Spleen (tissue), 7 donors: ENCODE data around the gene TMEM212.

Experiments used
- POLR2A ChIP-seq, 3 donors: fragments of 450-650 bp; IDR thresholded peaks; one replicate each; pipeline ENCODE4 v1.5.1; 2017; ENCODE audit warnings: antibody characterized with exemption in 3 of 3, mild to moderate bottlenecking in 1 of 3
- POLR2AphosphoS5 ChIP-seq, 3 donors: sonication (generic); formaldehyde crosslinking; IDR thresholded peaks; one replicate each; pipeline ENCODE4 v1.5.1; 2017; ENCODE audit warnings: antibody characterized with exemption in 3 of 3
- TF ChIP-seq, protein P1 (sequence below), 11 experiments: fragments of 200-600 bp in 7 of 11; fragments of 450-650 bp in 4 of 11; sonication (generic) in 4 of 11; IDR thresholded peaks in 8 of 11; conservative IDR thresholded peaks in 3 of 11; 1 replicate in 7 of 11; 2 replicates in 4 of 11; pipeline versions ENCODE4 v1.4.0 to v1.8.0; 2016 to 2021; ENCODE audit warnings: antibody characterized with exemption in 11 of 11, inconsistent platforms in 4 of 11, mild to moderate bottlenecking in 1 of 11
- donor health status: DM: no; HTN: no; CAD: no; lungs with moderate emphysema.
- donor health status: DM: no; HTN: no; CAD: no.
- donor health status: DM: no; HTN: no; CAD: no.

DNA sequence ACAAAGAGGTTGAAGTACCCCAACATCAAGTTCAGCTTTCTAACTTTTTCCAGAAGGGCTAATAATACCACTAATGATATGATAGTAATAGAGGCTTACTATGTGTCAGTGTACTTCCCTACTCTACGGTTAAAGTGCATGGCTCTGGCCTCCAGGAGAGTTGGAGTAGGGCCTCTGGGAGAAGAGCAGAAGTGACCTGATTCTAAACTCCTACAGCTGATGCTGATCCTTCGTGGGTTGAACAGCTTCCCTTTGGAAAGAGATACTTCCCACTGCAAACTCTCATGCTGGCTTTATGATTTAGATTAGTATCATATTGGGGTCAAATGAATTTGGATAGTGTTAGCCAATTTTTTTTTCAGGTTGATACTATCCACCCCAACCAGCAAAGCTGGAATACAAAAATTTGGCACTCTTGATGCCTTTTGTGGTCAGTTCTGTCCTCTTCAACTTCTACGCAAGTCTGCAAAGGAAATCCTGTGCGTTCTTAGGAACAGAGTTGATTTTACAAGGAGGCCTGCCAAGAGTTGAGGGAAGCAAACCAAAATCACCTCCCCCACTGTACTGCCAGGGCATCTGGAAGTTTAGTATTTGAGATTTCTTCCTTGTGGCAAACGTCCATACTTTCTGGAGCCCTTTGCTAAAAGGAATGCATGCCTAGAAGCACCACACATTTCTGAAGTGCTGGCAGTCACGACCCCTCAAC is 17.8 kb downstream of the TMEM212 start:
- TF ChIP-seq, protein P1, sequence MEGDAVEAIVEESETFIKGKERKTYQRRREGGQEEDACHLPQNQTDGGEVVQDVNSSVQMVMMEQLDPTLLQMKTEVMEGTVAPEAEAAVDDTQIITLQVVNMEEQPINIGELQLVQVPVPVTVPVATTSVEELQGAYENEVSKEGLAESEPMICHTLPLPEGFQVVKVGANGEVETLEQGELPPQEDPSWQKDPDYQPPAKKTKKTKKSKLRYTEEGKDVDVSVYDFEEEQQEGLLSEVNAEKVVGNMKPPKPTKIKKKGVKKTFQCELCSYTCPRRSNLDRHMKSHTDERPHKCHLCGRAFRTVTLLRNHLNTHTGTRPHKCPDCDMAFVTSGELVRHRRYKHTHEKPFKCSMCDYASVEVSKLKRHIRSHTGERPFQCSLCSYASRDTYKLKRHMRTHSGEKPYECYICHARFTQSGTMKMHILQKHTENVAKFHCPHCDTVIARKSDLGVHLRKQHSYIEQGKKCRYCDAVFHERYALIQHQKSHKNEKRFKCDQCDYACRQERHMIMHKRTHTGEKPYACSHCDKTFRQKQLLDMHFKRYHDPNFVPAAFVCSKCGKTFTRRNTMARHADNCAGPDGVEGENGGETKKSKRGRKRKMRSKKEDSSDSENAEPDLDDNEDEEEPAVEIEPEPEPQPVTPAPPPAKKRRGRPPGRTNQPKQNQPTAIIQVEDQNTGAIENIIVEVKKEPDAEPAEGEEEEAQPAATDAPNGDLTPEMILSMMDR (IDR thresholded peaks at IDR 0.05 in 8 of 11, conservative IDR thresholded peaks at IDR 0.05 in 3 of 11): no peak
- TF ChIP-seq POLR2AphosphoS5 (IDR thresholded peaks at IDR 0.05): no peak
- TF ChIP-seq POLR2A (IDR thresholded peaks at IDR 0.05): no peak
